COR-L47 (cell line): ENCODE data around the gene TFAP2C.
"Not testable (repeated sequence)": the region's sequence is repeated elsewhere in the genome, so short reads cannot be mapped to it uniquely, and the experiment has no call there.

ENCODE experiments used
- DNase-seq: peaks from one replicate; lab custom pipeline; 2025; lab: John Stamatoyannopoulos, UW

TFAP2C gene

GRCh38 chr20:56616716-56617115 is 12.4 kb upstream of the TFAP2C start:
- DNase-seq: no peak

GRCh38 chr20:56617489-56617888 is 11.6 kb upstream of the TFAP2C start:
- no peak for DNase-seq

- no peak for DNase-seq
Observed at GRCh38 chr20:56621730-56622129, 7.4 kb upstream of the TFAP2C start.

- not testable (repeated sequence) for DNase-seq
Observed at GRCh38 chr20:56623930-56624329, 5.2 kb upstream of the TFAP2C start.

- no peak for DNase-seq
Observed at GRCh38 chr20:56624786-56625681, 4.1 kb upstream of the TFAP2C start.

GRCh38 chr20:56625837-56626236 is 3.3 kb upstream of the TFAP2C start:
- no peak for DNase-seq

- no peak for DNase-seq
Observed at GRCh38 chr20:56626367-56627121, 2.6 kb upstream of the TFAP2C start.

GRCh38 chr20:56627122-56628014 is 1.7 kb upstream of the TFAP2C start:
- DNase-seq: no peak

- DNase-seq: no peak
Observed at GRCh38 chr20:56628015-56628872, 862 bp upstream of the TFAP2C start.

- DNase-seq: no peak
Observed at GRCh38 chr20:56629464-56630085, 469 bp downstream of the TFAP2C start.

- DNase-seq: no peak
Observed at GRCh38 chr20:56630086-56630493, 984 bp downstream of the TFAP2C start.

- no peak for DNase-seq
Observed at GRCh38 chr20:56630506-56631317, 1.6 kb downstream of the TFAP2C start.

- no peak for DNase-seq
Observed at GRCh38 chr20:56631318-56631989, 2.3 kb downstream of the TFAP2C start.

GRCh38 chr20:56631990-56632327 is 2.9 kb downstream of the TFAP2C start:
- no peak for DNase-seq

- DNase-seq: no peak
Observed at GRCh38 chr20:56634307-56634706, 5.2 kb downstream of the TFAP2C start.

GRCh38 chr20:56634735-56635385 is 5.8 kb downstream of the TFAP2C start:
- DNase-seq: no peak

- no peak for DNase-seq
Observed at GRCh38 chr20:56636716-56637115, 7.6 kb downstream of the TFAP2C start.

- DNase-seq: no peak
Observed at GRCh38 chr20:56637576-56637975, 8.5 kb downstream of the TFAP2C start.

- no peak for DNase-seq
Observed at GRCh38 chr20:56646599-56646998, 17.5 kb downstream of the TFAP2C start.
